C1 segment of cervical spinal cord (tissue), 14 donors: ENCODE data around the gene TFAM.

Experiments used
- DNase-seq, 14 donors: peaks; one replicate each; lab custom pipeline; 2025; lab: John Stamatoyannopoulos, UW

The TFAM gene

GRCh38 chr10:58433066-58433465, 47.9 kb downstream of the TFAM start:
- DNase-seq, result no peak

GRCh38 chr10:58433571-58433970, 48.4 kb downstream of the TFAM start:
- DNase-seq, result no peak

GRCh38 chr10:58435297-58435985, 50.2 kb downstream of the TFAM start:
- DNase-seq, result no peak

GRCh38 chr10:58436071-58436470, 50.9 kb downstream of the TFAM start:
- DNase-seq, result no peak

- DNase-seq, result no peak
Measured at GRCh38 chr10:58438340-58438871, 53.2 kb downstream of the TFAM start.

- no peak for DNase-seq
Measured at GRCh38 chr10:58438986-58439385, 53.8 kb downstream of the TFAM start.

GRCh38 chr10:58439632-58440364, 54.6 kb downstream of the TFAM start:
- DNase-seq, result no peak

- DNase-seq, result no peak
Measured at GRCh38 chr10:58440484-58440883, 55.3 kb downstream of the TFAM start.

- no peak for DNase-seq
Measured at GRCh38 chr10:58444321-58444720, 59.1 kb downstream of the TFAM start.

- DNase-seq, result no peak
Measured at GRCh38 chr10:58444876-58445275, 59.7 kb downstream of the TFAM start.

GRCh38 chr10:58448121-58448935, 63.1 kb downstream of the TFAM start:
- no peak for DNase-seq
